Right ventricle myocardium inferior (tissue), 1 donor: ENCODE data around the gene PDGFRA. TPM values are rescaled to one million over a fixed set of nuclear protein-coding genes. Genes with fewer than 3 reads are reported as not detected.
"Not testable (repeated sequence)": the region's sequence is repeated elsewhere in the genome, so short reads cannot be mapped to it uniquely, and the experiment has no call there.

Source experiments
- ATAC-seq: fragments of 200-7000 bp; cut with Tn5 transposase; one replicate; pipeline ENCODE4 v1.9.1; 2020; ENCODE audit warnings: mild to moderate bottlenecking, moderate library complexity
- DNase-seq: peaks from one replicate; pipeline ENCODE4 v3.0.0; 2021; ENCODE audit errors: missing footprints
- intact Hi-C: fragments of 100-400 bp; cut with DNase I; formaldehyde crosslinking; loops from one replicate; pipeline ENCODE4 v1.11.0; 2022
- total RNA-seq: library from RNA; stranded (reverse); fragmentation: NEBNext Ultra II Directional; extraction: Animal tissue kit (Norgen Biotek cat#: 25700); gene quantifications from one replicate; pipeline ENCODE4 v1.2.1, GENCODE V29; 2021
- donor health status: DM: no; HTN: yes; CAD: no; lungs with severe emphysema.

The PDGFRA gene
- total RNA-seq, 1 donor from 2014 or later, result 38.5 TPM

- no peak for DNase-seq
- ATAC-seq, result no peak
- intact Hi-C loops, result loop anchor here (10.0 kb wide), 1 partner anchor 1524 kb away; no protein-coding TSS in a partner anchor
Observed at GRCh38 chr4:54238389-54238788, 9.3 kb downstream of the PDGFRA start.

GRCh38 chr4:54241268-54241823 lies 12.3 kb downstream of the PDGFRA start:
- ATAC-seq, DNase-seq, intact Hi-C loops: not testable (repeated sequence)

DNA sequence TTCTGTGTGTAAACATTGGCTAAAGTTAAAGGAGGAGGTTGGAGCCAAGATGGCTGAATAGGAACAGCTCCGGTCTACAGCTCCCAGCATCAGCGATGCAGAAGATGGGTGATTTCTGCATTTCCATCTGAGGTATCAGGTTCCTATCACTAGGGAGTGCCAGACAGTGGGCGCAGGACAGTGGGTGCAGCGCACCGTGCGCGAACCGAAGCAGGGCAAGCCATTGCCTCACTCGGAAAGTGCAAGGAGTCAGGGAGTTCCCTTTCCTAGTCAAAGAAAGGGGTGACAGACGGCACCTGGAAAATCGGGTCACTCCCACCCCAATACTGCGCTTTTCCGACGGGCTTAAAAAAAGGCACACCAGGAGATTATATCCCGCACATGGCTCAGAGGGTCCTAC lies 14.4 kb downstream of the PDGFRA start:
- intact Hi-C loops, DNase-seq, ATAC-seq: not testable (repeated sequence)

DNA sequence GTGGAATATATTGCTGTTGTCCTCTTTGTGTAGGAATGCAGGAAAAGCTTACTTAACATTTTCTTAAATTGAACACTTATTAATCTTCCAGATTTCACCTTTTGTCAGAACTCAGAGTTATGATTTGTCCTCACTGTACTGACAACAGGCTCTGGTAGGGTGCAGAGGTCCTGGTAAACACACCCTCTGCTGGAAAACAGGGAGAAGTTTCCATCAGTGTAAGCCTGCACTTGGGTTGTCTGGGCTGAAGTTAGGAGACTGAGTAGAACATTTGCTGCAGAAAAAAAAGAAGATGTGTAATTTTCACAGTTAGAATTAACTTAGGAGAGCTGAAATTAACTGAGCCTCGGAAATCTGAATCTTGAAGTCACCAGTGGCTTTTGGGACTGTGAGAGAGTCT lies 23.2 kb downstream of the PDGFRA start:
- DNase-seq, ATAC-seq, intact Hi-C loops: not testable (repeated sequence)

DNA sequence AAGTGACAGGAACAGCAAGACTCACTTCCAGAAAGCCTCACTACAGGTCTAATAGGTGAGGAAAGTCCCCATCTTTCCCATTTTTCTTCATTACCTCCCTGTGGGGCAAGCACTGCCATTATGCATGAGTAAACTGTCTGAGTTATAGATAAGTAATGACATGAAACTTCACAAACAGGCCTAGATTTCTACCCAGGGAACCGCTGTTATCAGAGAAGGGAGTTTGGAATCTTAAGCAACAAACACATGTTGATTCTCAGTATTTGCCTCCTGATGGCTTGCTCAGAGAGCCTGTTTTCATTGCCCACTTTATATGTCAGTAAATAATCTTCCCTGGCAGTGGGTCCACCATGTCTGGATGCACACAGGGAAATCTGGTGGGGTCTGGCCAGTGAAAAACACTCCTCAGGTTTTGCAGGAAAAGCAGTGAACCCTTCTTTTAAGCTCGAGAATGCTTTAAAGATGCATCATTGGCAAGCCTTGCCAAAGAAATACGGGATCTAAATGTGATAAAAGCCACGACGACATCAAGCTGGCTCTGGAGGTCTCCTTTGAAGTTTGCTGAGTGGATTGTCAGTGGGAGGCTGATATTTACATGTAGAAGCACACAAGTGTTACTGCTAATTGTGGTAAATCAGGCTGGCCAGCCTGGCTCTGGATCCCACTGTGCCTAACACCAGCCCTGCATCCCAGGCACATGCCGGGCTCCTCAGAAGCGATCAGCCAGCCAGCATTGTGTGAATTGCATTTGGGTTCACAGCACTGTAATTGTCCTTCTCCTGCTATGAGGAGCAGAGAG lies 25.2 kb downstream of the PDGFRA start:
- ATAC-seq (peak; percentile 35), DNase-seq (no peak)
- intact Hi-C loops, result no loop called here

- DNase-seq (no peak), ATAC-seq (no peak)
- intact Hi-C loops, result no loop called here
Observed at GRCh38 chr4:54254915-54255246, 25.8 kb downstream of the PDGFRA start.

- peak; percentile 23 for ATAC-seq
- intact Hi-C loops, result no loop called here
- DNase-seq, result no peak
Observed at GRCh38 chr4:54255881-54256280, 26.8 kb downstream of the PDGFRA start.

DNA sequence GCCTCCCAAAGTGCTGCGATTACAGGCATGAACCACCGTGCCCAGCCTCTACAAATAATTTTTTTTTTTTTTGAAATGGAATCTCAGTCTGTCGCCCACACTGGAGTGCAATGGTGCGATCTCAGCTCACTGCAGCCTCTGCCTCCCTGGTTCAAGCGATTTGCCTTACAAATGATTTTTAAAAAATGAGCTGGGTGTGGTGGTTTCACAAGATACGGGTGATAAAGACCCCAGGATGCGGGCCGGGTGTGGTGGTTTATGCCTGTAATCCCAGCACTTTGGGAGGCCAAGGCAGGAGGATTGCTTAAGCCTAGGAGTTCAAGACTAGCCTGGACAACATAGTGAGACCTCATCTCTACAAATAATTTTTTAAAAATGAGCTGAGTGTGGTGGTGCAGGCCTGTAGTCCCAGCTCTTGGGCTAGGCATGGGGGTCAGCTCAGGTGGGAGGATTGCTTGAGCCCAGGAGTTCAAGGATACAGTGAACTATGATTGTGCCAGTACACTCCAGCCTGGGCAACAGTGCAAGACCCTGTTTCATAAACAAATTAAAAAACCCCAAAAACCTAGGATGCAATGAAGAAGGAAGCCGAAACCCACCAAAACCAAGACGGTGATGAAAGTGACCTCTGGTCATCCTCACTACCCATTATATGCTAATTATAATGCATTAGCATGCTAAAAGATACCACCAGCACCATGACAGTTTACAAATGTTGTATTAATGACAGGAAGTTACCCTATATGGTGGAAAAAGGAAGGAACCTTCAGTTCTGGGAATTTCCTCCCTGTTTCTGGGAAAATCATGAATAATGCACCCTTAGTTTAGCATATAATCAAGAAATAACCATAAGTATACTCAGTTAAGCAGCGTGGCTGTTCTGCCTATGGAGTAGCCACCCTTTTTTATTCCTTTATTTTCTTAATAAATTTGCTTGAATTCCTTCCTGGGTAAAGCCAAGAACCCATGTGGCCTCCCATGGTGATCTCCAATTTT lies 27.7 kb downstream of the PDGFRA start:
- ATAC-seq, result no peak
- intact Hi-C loops, result no loop called here

DNA sequence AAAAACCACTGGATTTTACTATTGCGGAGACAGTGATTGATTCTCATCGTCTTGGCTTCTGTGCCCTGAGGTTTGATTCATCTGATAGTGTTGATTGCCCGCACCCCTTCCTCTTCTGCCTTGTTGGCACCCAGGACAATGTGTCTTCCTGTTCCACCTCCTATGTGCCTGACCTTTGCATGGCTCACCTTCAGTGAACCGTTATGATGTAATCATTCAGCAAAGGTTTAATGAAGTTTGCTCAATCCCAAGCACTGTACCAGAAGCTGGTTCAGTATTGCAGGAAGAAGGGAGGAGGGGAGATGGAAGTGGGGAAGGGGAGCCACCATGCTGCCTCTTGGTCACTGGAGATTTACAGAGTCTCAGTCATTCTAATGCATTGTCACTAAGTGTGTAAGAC lies 36.3 kb downstream of the PDGFRA start:
- intact Hi-C loops, result no loop called here
- ATAC-seq (no peak), DNase-seq (no peak)

More for the DNA sequence above, 27.7 kb downstream of the PDGFRA start:
- no peak for DNase-seq

DNA sequence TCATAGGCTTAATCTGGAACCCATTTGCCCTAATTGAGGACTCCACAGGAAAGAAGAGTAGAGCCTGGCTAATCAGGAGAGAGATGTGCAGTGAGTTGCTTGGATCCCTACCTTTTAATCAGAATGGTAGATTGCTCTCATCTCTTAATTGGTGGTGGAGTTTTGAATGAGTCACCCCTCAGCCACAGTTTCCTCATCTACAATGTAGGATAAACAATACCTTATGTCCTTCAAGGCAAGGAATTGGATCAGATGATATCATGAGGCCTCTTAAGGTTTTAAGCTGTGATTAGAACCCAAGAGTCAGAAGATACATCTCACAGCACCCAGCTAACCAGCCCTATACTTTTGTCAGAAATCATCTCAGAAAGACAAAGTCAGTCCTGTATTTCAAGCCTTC lies 39.1 kb downstream of the PDGFRA start:
- no peak for ATAC-seq
- DNase-seq, result no peak
- intact Hi-C loops, result no loop called here

- ATAC-seq (no peak), DNase-seq (no peak)
- intact Hi-C loops, result no loop called here
Observed at GRCh38 chr4:54271464-54271863, 42.4 kb downstream of the PDGFRA start.

DNA sequence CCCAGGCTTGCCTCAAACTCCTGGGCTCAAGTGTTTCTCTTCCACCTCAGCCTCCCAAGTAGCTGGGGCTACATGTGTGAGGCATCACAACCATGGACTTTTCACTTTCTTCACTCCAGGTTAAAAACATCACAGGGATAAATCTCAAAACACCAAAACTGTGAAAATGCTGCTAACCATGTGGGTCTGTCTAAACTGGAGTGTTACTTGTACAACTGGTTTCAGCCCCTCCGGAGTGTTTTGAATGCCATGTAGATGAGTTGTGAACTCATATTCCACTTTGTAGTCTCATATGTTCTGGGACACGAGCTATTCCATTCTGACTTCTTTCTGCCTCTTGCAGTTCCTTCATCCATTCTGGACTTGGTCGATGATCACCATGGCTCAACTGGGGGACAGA lies 43.0 kb downstream of the PDGFRA start:
- DNase-seq, result no peak
- no peak for ATAC-seq
- intact Hi-C loops, result no loop called here

DNA sequence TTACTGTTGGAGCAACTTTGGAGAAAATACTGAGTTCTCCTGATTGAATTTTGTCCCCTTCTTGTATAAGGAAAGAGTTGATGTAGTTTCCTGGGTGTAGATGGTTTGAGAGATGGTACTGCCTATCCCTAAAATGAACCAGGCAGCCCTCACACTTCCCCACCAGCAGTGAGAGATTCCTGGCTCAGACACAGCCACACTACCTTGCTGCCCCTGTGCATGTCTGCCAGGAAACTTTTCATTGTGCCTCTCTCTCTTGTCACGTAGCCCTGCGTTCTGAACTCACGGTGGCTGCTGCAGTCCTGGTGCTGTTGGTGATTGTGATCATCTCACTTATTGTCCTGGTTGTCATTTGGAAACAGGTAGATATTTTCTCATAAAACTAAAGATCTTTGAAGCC lies 45.2 kb downstream of the PDGFRA start:
- ATAC-seq (peak; percentile 53), DNase-seq (no peak)
- intact Hi-C loops, result no loop called here

DNA sequence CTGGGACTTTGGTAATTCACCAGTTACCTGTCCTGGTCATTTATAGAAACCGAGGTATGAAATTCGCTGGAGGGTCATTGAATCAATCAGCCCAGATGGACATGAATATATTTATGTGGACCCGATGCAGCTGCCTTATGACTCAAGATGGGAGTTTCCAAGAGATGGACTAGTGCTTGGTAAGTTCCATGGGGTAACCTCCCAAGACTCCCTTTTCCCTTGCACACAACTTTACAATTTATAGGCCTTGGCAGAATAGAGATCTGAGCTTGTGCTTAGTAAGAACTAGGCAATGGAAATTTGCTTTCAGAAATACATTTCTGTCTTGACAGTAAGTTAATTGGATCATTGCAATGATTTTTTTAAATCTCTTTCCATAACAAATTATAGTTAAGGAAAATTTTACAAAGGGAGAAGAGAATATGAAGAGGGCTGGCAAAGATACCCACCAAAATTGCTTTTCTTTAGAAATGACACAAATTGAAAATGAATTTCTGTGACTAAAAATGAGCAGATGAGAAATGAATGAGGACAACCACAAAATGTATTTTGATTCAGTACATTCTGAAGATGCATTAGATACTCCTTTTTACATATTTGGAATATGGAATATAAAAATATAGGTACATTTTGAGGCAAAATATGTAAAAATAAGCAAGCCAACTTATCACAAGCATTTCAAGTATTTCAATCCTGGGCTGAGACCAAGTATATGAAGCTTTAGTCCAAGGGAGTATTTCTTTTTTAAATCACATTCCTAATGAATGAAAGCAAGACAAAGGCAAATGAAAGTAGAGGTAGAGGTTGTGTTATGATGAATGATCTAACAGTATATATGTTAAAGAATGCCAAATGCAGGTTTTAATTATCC lies 45.9 kb downstream of the PDGFRA start:
- intact Hi-C loops, result no loop called here
- DNase-seq, result no peak
- no peak for ATAC-seq

DNA sequence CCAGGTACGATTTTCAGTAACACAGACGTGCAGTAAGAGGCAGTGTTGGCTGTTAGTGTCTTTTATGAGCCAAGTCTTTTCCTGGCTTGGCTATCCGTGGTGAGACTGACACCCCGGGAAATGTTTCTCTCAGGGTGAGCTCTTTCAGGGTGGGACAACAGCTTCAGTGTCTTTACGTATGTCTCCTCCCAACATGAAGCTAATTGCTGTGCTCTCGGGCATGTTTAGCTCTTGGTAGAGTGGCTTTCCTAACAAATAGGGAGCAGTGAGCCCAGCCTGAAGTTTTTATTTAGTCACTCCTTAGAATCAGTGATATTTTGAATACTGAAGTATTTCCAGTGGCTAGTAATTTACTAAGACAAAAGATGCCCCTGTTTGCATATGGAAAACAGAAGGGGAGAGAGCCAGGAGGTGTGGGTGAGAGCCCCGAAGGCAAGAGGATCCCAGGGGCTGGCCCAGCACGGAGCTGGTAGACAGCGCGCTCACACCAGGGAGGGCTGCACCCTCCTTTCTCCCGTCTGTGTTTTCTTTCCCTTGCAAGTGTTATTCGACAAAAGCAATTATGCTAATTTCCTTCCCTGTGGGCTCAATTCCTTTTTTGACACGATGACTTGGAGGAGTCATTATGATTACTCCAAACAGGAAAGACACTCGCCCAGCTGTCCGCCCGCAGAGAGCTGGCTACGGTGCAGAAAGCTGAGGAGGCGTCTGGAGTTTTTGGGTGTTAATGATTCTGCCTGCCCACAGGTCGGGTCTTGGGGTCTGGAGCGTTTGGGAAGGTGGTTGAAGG lies 47.7 kb downstream of the PDGFRA start:
- intact Hi-C loops, result no loop called here
- no peak for ATAC-seq
- no peak for DNase-seq

GRCh38 chr4:54277691-54278090 lies 48.6 kb downstream of the PDGFRA start:
- DNase-seq (no peak), ATAC-seq (no peak)
- intact Hi-C loops, result no loop called here

DNA sequence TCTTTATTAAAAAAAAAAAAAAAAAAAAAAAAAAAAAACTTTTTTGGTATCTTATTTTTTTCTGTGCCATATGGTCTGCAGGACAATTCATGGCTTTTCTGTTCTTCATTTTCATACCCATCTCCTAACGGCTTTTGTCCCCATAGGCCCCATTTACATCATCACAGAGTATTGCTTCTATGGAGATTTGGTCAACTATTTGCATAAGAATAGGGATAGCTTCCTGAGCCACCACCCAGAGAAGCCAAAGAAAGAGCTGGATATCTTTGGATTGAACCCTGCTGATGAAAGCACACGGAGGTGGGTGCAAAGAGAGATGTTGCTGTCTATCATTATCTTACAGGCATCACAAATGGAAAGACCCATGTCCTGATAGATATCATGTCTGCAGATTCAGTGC lies 49.1 kb downstream of the PDGFRA start:
- DNase-seq (no peak), ATAC-seq (no peak)
- intact Hi-C loops, result no loop called here
